Spleen (tissue), 11 donors: ENCODE results near the gene TRIM50. TPM values are rescaled to one million over a fixed set of nuclear protein-coding genes. Genes with fewer than 3 reads are reported as not detected.
A peak's percentile ranks its signal among the peaks of the same experiment; 100 is the strongest.
"Not testable (repeated sequence)": the region's sequence is repeated elsewhere in the genome, so short reads cannot be mapped to it uniquely, and the experiment has no call there.

Experiments
- DNase-seq: peaks from one replicate; pipeline ENCODE4 v3.0.0-alpha.2; 2020
- H3K27ac ChIP-seq, 8 donors: fragments of 200-600 bp; sonication (generic) in 7 of 8; 1 replicate in 4 of 8; 2 replicates in 4 of 8; pipeline versions ENCODE4 v1.5.0 to v1.8.0; 2016 to 2021; ENCODE audit warnings: inconsistent platforms in 4 of 8, mild to moderate bottlenecking in 4 of 8, moderate library complexity in 1 of 8
- H3K27me3 ChIP-seq, 7 donors: fragments of 200-600 bp; sonication (generic) in 6 of 7; replicated peaks in 1 of 7; 1 replicate in 4 of 7; 2 replicates in 3 of 7; pipeline versions ENCODE4 v1.5.0 to v1.8.0; 2016 to 2021; ENCODE audit warnings: inconsistent platforms in 3 of 7, mild to moderate bottlenecking in 1 of 7
- H3K36me3 ChIP-seq, 6 donors: fragments of 200-600 bp; sonication (generic) in 5 of 6; 1 replicate in 4 of 6; 2 replicates in 2 of 6; pipeline versions ENCODE4 v1.5.0 to v1.8.0; 2016 to 2021; ENCODE audit warnings: inconsistent platforms in 2 of 6
- H3K4me1 ChIP-seq, 6 donors: fragments of 200-600 bp; sonication (generic) in 5 of 6; 1 replicate in 3 of 6; 2 replicates in 3 of 6; pipeline versions ENCODE4 v1.5.0 to v1.8.0; 2016 to 2021; ENCODE audit warnings: inconsistent platforms in 3 of 6
- H3K4me3 ChIP-seq, 8 donors: fragments of 200-600 bp; sonication (generic) in 7 of 8; 1 replicate in 4 of 8; 2 replicates in 4 of 8; pipeline versions ENCODE4 v1.5.0 to v1.8.0; 2016 to 2021; ENCODE audit warnings: inconsistent platforms in 4 of 8, mild to moderate bottlenecking in 4 of 8, moderate library complexity in 2 of 8
- H3K9me3 ChIP-seq, 8 donors: fragments of 200-600 bp; sonication (generic) in 7 of 8; 1 replicate in 4 of 8; 2 replicates in 4 of 8; pipeline versions ENCODE4 v1.5.0 to v1.8.0; 2016 to 2021; ENCODE audit warnings: inconsistent platforms in 4 of 8
- CTCF ChIP-seq, 11 experiments: fragments of 200-600 bp in 7 of 11; fragments of 450-650 bp in 4 of 11; sonication (generic) in 4 of 11; IDR thresholded peaks in 8 of 11; conservative IDR thresholded peaks in 3 of 11; 1 replicate in 7 of 11; 2 replicates in 4 of 11; pipeline versions ENCODE4 v1.4.0 to v1.8.0; 2016 to 2021; ENCODE audit warnings: antibody characterized with exemption in 11 of 11, inconsistent platforms in 4 of 11, mild to moderate bottlenecking in 1 of 11
- POLR2A ChIP-seq, 3 donors: fragments of 450-650 bp; IDR thresholded peaks; one replicate each; pipeline ENCODE4 v1.5.1; 2017; ENCODE audit warnings: antibody characterized with exemption in 3 of 3, mild to moderate bottlenecking in 1 of 3
- POLR2AphosphoS5 ChIP-seq, 3 donors: sonication (generic); formaldehyde crosslinking; IDR thresholded peaks; one replicate each; pipeline ENCODE4 v1.5.1; 2017; ENCODE audit warnings: antibody characterized with exemption in 3 of 3
- WGBS, 5 donors: extraction: QIAGEN DNeasy Blood & Tissue Kit in 3 of 5; methylation state at CpG; one replicate each; pipeline versions ENCODE4 v1.1.5 to v1.1.7; 2013 to 2018; 5-methylcytosine and 5-hydroxymethylcytosine counted together
- intact Hi-C: fragments of 100-400 bp; cut with DNase I; formaldehyde crosslinking; loops from one replicate; pipeline ENCODE4 v1.15.0; 2023; ENCODE audit warnings: low total_unique reads
- polyA plus RNA-seq, 3 donors: library from polyadenylated mRNA; stranded (reverse); fragments of 200-250 nt; gene quantifications; one replicate each; pipeline ENCODE4 v1.2.1, GENCODE V29; 2013
- total RNA-seq, 7 donors: library from RNA; depleted of rRNA in 3 of 7; stranded (reverse); fragments of >200 nt in 3 of 7; fragmentation: NEBNext Ultra II Directional in 4 of 7; extraction: Animal tissue kit (Norgen Biotek cat#: 25700) in 4 of 7; gene quantifications; one replicate each; pipeline versions ENCODE4 v1.1.0 to v1.2.1, GENCODE V29; 2016 to 2021
- donor health status: healthy with polysubstance abuse.
- donor health status: DM: no; HTN: no; CAD: no; lungs with moderate emphysema.
- donor health status: DM: no; HTN: no; CAD: no.
- donor health status: Bipolar disorder and iron deficiency.
- donor health status: healthy.
- donor health status: DM: no; HTN: no; CAD: no.
- donor health status: DM: yes; HTN: yes; CAD: no.

TRIM50 gene
- total and polyA plus RNA-seq, 10 donors = 0.13 to 1.8 (median 0.32) TPM; not detected in 3

GRCh38 chr7:73304071-73304470, 23.8 kb downstream of the TRIM50 start:
- no peak for TF ChIP-seq POLR2A (IDR thresholded peaks at IDR 0.05)
- no peak for TF ChIP-seq CTCF (IDR thresholded peaks at IDR 0.05 in 8 of 11, conservative IDR thresholded peaks at IDR 0.05 in 3 of 11)
- TF ChIP-seq POLR2AphosphoS5 (IDR thresholded peaks at IDR 0.05) = no peak
- Histone ChIP-seq H3K27ac (peak overlapping the region in 2 of 8 donors; percentile 20 to 41), H3K9me3 (no peaks in the 10 kb centered on the region), H3K36me3 (peaks cover 0 to 50% (median 33%) of the 10 kb centered on the region in 6 donors), H3K4me1 (peaks cover 8 to 57% (median 19%) of the 10 kb centered on the region in 6 donors), H3K4me3 (no peak overlapping the region), H3K27me3 (no peaks in the 10 kb centered on the region)
- DNase-seq = no peak
- 85 to 91% (median 90%) methylated on average over 11 to 14 of the region's 14 CpGs; no CpG with 5 or more reads in 1 of the 5 donors for WGBS, 5 donors
- intact Hi-C loops = no loop called here

GRCh38 chr7:73303546-73303945, 24.3 kb downstream of the TRIM50 start:
- intact Hi-C loops = no loop called here

GRCh38 chr7:73302846-73303245, 25.0 kb downstream of the TRIM50 start:
- not testable (repeated sequence) for H3K4me3 ChIP-seq

More at GRCh38 chr7:73303546-73303945, 24.3 kb downstream of the TRIM50 start:
- DNase-seq = no peak
- H3K4me1 ChIP-seq = peaks cover 4 to 52% (median 14%) of the 10 kb centered on the region in 6 donors
- H3K4me3 ChIP-seq = no peak overlapping the region
- H3K27me3 ChIP-seq = no peaks in the 10 kb centered on the region
- H3K9me3 ChIP-seq = no peaks in the 10 kb centered on the region
- H3K27ac ChIP-seq = no peak overlapping the region
- H3K36me3 ChIP-seq = peaks cover 0 to 50% (median 33%) of the 10 kb centered on the region in 6 donors
- WGBS, 5 donors = 91 to 96% (median 92%) methylated on average over 24 to 26 of the region's 26 CpGs
- TF ChIP-seq POLR2A (IDR thresholded peaks at IDR 0.05) = no peak
- no peak for TF ChIP-seq CTCF (IDR thresholded peaks at IDR 0.05 in 8 of 11, conservative IDR thresholded peaks at IDR 0.05 in 3 of 11)
- no peak for TF ChIP-seq POLR2AphosphoS5 (IDR thresholded peaks at IDR 0.05)

GRCh38 chr7:73301108-73301507, 26.8 kb downstream of the TRIM50 start:
- H3K27ac ChIP-seq, H3K27me3 ChIP-seq, H3K4me3 ChIP-seq, intact Hi-C loops, H3K9me3 ChIP-seq: not testable (repeated sequence)
- WGBS, 5 donors = 88 to 100% (median 95%) methylated on average over 4 to 10 of the region's 14 CpGs; no CpG with 5 or more reads in 1 of the 5 donors
- peak; percentile 2 for DNase-seq
- Histone ChIP-seq H3K4me1 (peaks cover 0 to 28% (median 0%) of the 10 kb centered on the region in 6 donors), H3K36me3 (peaks cover 0 to 35% (median 29%) of the 10 kb centered on the region in 6 donors)

More at GRCh38 chr7:73302846-73303245, 25.0 kb downstream of the TRIM50 start:
- Histone ChIP-seq H3K4me1 (peaks cover 2 to 45% (median 9%) of the 10 kb centered on the region in 6 donors), H3K36me3 (peaks cover 0 to 50% (median 33%) of the 10 kb centered on the region in 6 donors)
- H3K9me3 ChIP-seq, intact Hi-C loops, H3K27me3 ChIP-seq, DNase-seq, H3K27ac ChIP-seq: not testable (repeated sequence)
- WGBS, 5 donors = 96 to 99% (median 97%) methylated on average over 8 to 10 of the region's 10 CpGs

GRCh38 chr7:73299812-73300211, 28.1 kb downstream of the TRIM50 start:
- DNase-seq = peak; percentile 39
- intact Hi-C loops, H3K27me3 ChIP-seq, H3K9me3 ChIP-seq, H3K4me3 ChIP-seq, H3K27ac ChIP-seq: not testable (repeated sequence)
- Histone ChIP-seq H3K36me3 (peaks cover 0 to 22% (median 20%) of the 10 kb centered on the region in 6 donors), H3K4me1 (peaks cover 0 to 17% (median 0%) of the 10 kb centered on the region in 6 donors)
- 24 to 42% (median 36%) methylated on average over 5 to 10 of the region's 12 CpGs for WGBS, 5 donors

GRCh38 chr7:73297706-73298105, 30.2 kb downstream of the TRIM50 start:
- intact Hi-C loops, H3K4me3 ChIP-seq, H3K36me3 ChIP-seq, H3K4me1 ChIP-seq, H3K27me3 ChIP-seq, H3K9me3 ChIP-seq, H3K27ac ChIP-seq: not testable (repeated sequence)
- peak; percentile 1 for DNase-seq
- WGBS, 5 donors = 93 to 97% (median 96%) methylated on average over 17 to 27 of the region's 27 CpGs

- H3K4me1 ChIP-seq, H3K36me3 ChIP-seq, H3K27me3 ChIP-seq, H3K9me3 ChIP-seq, intact Hi-C loops, DNase-seq, H3K27ac ChIP-seq, H3K4me3 ChIP-seq: not testable (repeated sequence)
- no CpG with 5 or more reads among the region's 13 CpGs for WGBS, 5 donors
Observed at GRCh38 chr7:73297235-73297634, 30.6 kb downstream of the TRIM50 start.

- H3K27ac ChIP-seq, H3K27me3 ChIP-seq, H3K36me3 ChIP-seq, H3K4me3 ChIP-seq, H3K9me3 ChIP-seq, H3K4me1 ChIP-seq, DNase-seq, intact Hi-C loops: not testable (repeated sequence)
- 73 to 100% (median 93%) methylated on average over 1 to 4 of the region's 5 CpGs for WGBS, 5 donors
Observed at GRCh38 chr7:73277210-73277609, 50.7 kb downstream of the TRIM50 start.

- DNase-seq, H3K27me3 ChIP-seq, H3K36me3 ChIP-seq, H3K27ac ChIP-seq, intact Hi-C loops, H3K4me3 ChIP-seq, H3K9me3 ChIP-seq, H3K4me1 ChIP-seq: not testable (repeated sequence)
- WGBS, 5 donors = 62 to 90% (median 74%) methylated on average over 1 to 4 of the region's 4 CpGs
Observed at GRCh38 chr7:73267813-73268212, 60.1 kb downstream of the TRIM50 start.
